Left cardiac atrium (tissue), 4 donors: ENCODE results near the gene UTS2B. TPM values are rescaled to one million over a fixed set of nuclear protein-coding genes. Genes with fewer than 3 reads are reported as not detected.
"Not testable (repeated sequence)": the region's sequence is repeated elsewhere in the genome, so short reads cannot be mapped to it uniquely, and the experiment has no call there.

Experiments
- ATAC-seq, 2 donors: fragments of 200-7000 bp; cut with Tn5 transposase; one replicate each; pipeline ENCODE4 v1.9.1; 2020; ENCODE audit warnings: mild to moderate bottlenecking in 2 of 2, moderate library complexity in 2 of 2
- DNase-seq: peaks from one replicate; pipeline ENCODE4 v3.0.0-alpha.2; 2020
- intact Hi-C, 2 donors: fragments of 100-400 bp; cut with DNase I; formaldehyde crosslinking; loops; one replicate each; pipeline versions ENCODE4 v1.14.1 to v1.15.1; 2022 to 2023
- total RNA-seq, 2 donors: library from RNA; stranded (reverse); fragmentation: NEBNext Ultra II Directional; extraction: Animal tissue kit (Norgen Biotek cat#: 25700); gene quantifications; one replicate each; pipeline ENCODE4 v1.2.1, GENCODE V29; 2021
- donor health status: DM: no; HTN: yes; CAD: no.
- donor health status: DM: no; HTN: yes; CAD: no; lungs with severe emphysema.
- donor health status: DM: yes; HTN: yes; CAD: no.
- donor health status: Dilated cardiomyopathy.

The UTS2B gene
- total RNA-seq, 2 donors from 2014 or later, result 0.24 TPM; not detected in 1

- no peak for ATAC-seq
- intact Hi-C loops, result no loop called here
- no peak for DNase-seq
Measured at GRCh38 chr3:191298846-191299245, 31.5 kb downstream of the UTS2B start.

GRCh38 chr3:191296041-191296541, 34.2 kb downstream of the UTS2B start:
- ATAC-seq, result no peak
- intact Hi-C loops, result no loop called here

GRCh38 chr3:191294291-191294690, 36.0 kb downstream of the UTS2B start:
- no peak for ATAC-seq
- intact Hi-C loops, result no loop called here
- no peak for DNase-seq

More at GRCh38 chr3:191296041-191296541, 34.2 kb downstream of the UTS2B start:
- DNase-seq, result no peak

GRCh38 chr3:191292243-191293015, 37.9 kb downstream of the UTS2B start:
- ATAC-seq (no peak), DNase-seq (no peak)
- intact Hi-C loops, result no loop called here

GRCh38 chr3:191290311-191291025, 39.9 kb downstream of the UTS2B start:
- intact Hi-C loops, result no loop called here

GRCh38 chr3:191283400-191283799, 46.9 kb downstream of the UTS2B start:
- DNase-seq (no peak), ATAC-seq (no peak)
- intact Hi-C loops, result no loop called here

More at GRCh38 chr3:191290311-191291025, 39.9 kb downstream of the UTS2B start:
- ATAC-seq, result no peak
- DNase-seq, result no peak

- DNase-seq, result no peak
- intact Hi-C loops, result no loop called here
- ATAC-seq, result no peak
Measured at GRCh38 chr3:191282251-191283185, 47.8 kb downstream of the UTS2B start.

- DNase-seq (no peak), ATAC-seq (no peak)
- intact Hi-C loops, result no loop called here
Measured at GRCh38 chr3:191280882-191281281, 49.4 kb downstream of the UTS2B start.

- ATAC-seq, result no peak
- intact Hi-C loops, result no loop called here
- no peak for DNase-seq
Measured at GRCh38 chr3:191280111-191280510, 50.2 kb downstream of the UTS2B start.

- DNase-seq (no peak), ATAC-seq (no peak)
- intact Hi-C loops, result no loop called here
Measured at GRCh38 chr3:191275751-191276150, 54.6 kb downstream of the UTS2B start.

- ATAC-seq, DNase-seq, intact Hi-C loops: not testable (repeated sequence)
Measured at GRCh38 chr3:191275244-191275643, 55.1 kb downstream of the UTS2B start.

- no peak for ATAC-seq
- intact Hi-C loops, result no loop called here
Measured at GRCh38 chr3:191269289-191270085, 60.8 kb downstream of the UTS2B start.

GRCh38 chr3:191268737-191269136, 61.6 kb downstream of the UTS2B start:
- ATAC-seq, result no peak
- intact Hi-C loops, result no loop called here
- no peak for DNase-seq

More at GRCh38 chr3:191269289-191270085, 60.8 kb downstream of the UTS2B start:
- DNase-seq, result no peak

GRCh38 chr3:191263850-191264249, 66.5 kb downstream of the UTS2B start:
- no peak for ATAC-seq
- intact Hi-C loops, result no loop called here
- no peak for DNase-seq

GRCh38 chr3:191263365-191263764, 67.0 kb downstream of the UTS2B start:
- ATAC-seq (no peak), DNase-seq (no peak)
- intact Hi-C loops, result no loop called here

- DNase-seq (no peak), ATAC-seq (no peak)
- intact Hi-C loops, result no loop called here
Measured at GRCh38 chr3:191262650-191263049, 67.7 kb downstream of the UTS2B start.

- intact Hi-C loops, result no loop called here
- no peak for DNase-seq
- ATAC-seq, result no peak
Measured at GRCh38 chr3:191261304-191261638, 69.1 kb downstream of the UTS2B start.

- DNase-seq (no peak), ATAC-seq (no peak)
- intact Hi-C loops, result no loop called here
Measured at GRCh38 chr3:191260431-191261303, 69.7 kb downstream of the UTS2B start.
